ENCODE data around the gene AFTPH. TPM values are rescaled to one million over a fixed set of nuclear protein-coding genes. Genes with fewer than 3 reads are reported as not detected.

The AFTPH gene
- polyA plus RNA-seq, 3 donors from 2014 or later, result 19.3 to 28.3 (median 22.3) TPM

DNA sequence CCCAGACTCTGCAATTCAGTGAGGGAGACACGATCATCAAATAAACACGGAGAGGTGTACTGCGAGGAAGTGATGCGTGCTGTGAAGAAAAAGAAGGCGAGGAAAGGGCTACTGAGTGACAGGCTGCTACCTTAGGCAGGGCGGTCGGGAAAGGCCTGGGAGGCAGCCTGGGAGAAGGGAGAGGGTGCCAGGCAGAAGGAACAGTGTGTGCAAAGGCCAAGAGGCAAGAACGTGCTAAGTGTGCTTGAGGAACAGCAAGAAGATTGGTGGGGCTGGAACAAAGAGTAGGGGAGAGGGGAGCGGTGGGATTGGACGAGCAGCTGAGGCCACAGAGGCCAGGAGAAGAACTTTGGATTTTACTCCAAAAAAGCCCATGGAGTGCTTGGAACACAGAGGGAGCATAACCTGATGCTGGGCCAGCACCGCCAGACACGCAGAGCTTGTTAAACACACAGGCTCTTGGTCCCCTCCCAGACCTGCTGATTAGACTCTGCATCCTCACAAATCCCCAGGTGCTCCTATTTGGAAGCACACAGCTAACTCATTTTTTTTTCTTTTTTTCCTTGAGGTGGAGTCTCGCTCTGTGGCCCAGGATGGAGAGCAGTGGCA, 99.2 kb downstream of the AFTPH start:
- Mint-ChIP-seq H3K36me3 (no peaks in the 10 kb centered on the region), H3K27me3 (ENCODE audit: low read depth in 3 of 3) (peaks cover 0 to 5% (median 2%) of the 10 kb centered on the region in 3 donors), H3K9me3 (no peaks in the 10 kb centered on the region), H3K4me3 (no peak overlapping the region), H3K27ac (peak overlapping the region in 1 of 6 donors; percentile 62), H3K4me1 (no peaks in the 10 kb centered on the region)
- DNase-seq, result no peak

DNA sequence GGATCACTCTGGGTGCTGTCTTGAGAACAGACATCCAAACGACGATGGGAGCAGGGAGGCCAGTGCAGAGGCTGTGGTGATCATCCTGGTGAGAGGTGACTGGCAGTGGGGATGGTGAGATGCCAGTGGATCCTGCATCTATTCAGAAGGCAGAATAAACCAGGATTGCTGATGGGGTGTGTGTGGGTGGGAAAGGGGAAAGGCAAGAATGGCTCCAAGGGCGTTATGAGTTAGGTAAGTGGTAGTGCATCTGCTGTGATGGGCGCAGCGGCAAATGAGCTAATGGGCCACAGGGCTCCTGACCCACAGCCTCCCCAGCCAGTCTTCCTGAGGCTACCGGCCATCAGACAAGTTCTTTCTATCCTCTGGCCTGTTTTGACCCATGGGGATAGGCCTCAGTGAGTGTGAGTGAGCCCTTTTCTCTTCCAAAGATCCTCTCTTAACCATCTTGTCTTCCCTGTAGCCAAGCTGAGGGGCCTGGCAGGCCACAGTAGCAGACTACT, 100.0 kb downstream of the AFTPH start:
- Mint-ChIP-seq H3K9me3 (no peaks in the 10 kb centered on the region), H3K4me3 (no peak overlapping the region), H3K4me1 (no peaks in the 10 kb centered on the region), H3K27me3 (ENCODE audit: low read depth in 3 of 3) (peaks cover 2 to 3% (median 3%) of the 10 kb centered on the region in 3 donors), H3K27ac (no peak overlapping the region), H3K36me3 (no peaks in the 10 kb centered on the region)
- DNase-seq, result no peak

DNA sequence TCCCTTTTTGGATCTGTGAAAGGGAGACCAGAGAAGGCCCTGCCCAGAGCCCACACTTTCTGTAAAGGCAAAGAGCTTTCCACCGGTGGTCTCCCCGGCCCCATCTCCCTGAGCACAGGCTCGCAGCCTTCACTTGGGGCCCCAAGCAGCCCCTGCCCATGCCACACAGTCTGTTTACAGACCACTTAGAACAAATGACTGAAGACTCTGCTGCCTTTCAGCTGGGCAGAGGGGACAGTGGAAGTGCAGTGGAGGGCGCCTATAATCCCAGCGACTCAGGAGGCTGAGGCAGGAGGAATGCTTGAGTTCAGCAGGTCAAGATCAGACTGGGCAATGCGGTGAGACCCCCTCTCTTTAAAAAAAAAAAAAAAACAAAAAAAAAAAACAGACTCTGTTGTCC, 100.7 kb downstream of the AFTPH start:
- no peak for DNase-seq
- peaks cover 2 to 3% (median 3%) of the 10 kb centered on the region in 3 donors for H3K27me3 Mint-ChIP-seq (ENCODE audit: low read depth in 3 of 3)
- H3K27ac Mint-ChIP-seq, result no peak overlapping the region
- H3K4me1 Mint-ChIP-seq, result no peaks in the 10 kb centered on the region
- H3K4me3 Mint-ChIP-seq, result no peak overlapping the region
- no peaks in the 10 kb centered on the region for H3K36me3 Mint-ChIP-seq
- H3K9me3 Mint-ChIP-seq, result no peaks in the 10 kb centered on the region

DNA sequence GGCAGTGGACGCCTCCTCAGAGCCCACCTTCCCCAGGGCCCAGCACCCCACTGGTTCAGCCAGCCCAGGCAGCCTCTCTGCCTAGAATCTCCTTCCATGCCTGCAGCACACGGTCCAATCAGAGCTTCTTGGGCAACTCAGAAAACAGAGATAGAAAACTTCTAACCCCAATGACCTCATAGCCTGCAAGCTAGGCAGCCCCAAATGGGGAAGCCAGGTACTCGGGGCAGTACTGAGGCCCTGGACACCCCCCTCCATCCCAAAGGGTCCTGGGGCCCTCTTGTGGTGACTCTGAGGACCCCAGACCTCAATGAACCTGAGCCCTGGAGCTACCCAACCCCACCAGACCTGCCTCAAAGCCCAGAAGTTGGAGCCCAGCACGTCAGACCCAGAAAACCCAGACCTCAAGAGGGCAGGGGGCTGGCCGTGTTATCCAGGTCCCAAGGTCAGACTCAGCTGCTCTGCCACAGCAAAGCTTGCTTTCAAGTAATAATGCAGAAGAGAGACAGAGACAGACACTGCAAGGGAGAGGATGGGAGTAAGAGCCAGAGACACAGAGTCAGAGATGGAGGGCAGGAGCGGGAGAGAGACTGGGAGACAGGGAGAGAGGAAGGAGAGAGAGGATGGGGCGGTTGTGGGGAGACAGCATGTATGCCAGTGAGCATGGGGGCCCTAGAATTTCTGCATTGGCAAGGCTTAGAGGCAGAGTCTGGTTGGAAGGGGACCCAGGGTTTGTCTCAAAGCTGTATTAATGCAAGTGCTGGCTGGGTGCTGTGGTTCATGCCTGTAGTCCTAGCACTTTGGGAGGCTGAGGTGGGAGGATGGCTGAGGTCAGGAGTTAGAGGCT, 101.4 kb downstream of the AFTPH start:
- Mint-ChIP-seq H3K9me3 (no peaks in the 10 kb centered on the region), H3K4me1 (no peaks in the 10 kb centered on the region), H3K4me3 (no peak overlapping the region), H3K36me3 (no peaks in the 10 kb centered on the region), H3K27me3 (ENCODE audit: low read depth in 3 of 3) (peaks cover 3 to 4% (median 4%) of the 10 kb centered on the region in 3 donors), H3K27ac (peak overlapping the region in 1 of 6 donors; percentile 35)
- no peak for DNase-seq

DNA sequence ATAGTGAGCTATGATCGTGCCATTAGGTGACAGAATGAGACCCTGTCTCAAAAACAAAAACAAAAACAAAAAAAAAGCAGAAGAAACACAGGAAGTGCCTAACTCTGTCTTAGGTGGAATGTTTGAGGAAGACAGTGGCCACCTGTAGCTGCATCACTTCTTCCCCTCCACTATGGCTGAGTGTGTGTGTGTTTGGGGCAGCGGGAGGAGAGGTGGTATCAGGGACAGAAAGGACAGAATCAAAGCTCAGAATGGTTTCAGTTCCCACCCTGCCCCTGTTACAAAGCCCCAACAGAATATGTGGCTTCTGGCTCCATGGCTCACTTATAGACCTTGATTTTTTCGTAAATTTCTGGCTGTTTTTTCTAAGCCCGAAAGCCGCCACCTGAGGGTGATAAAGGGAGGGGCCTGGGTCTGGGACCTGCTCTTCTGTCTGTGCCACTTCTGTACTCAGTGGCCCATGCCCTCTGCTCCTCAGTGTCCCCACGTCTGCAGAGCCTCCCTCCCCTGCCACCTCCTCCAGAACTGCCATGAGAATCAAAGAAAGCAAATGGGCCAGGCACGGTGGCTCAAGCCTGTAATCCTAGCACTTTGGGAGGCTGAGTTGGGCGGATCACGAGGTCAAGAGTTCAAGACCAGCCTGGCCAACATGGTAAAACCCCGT, 102.2 kb downstream of the AFTPH start:
- Mint-ChIP-seq H3K27me3 (ENCODE audit: low read depth in 3 of 3) (peaks cover 5 to 8% (median 6%) of the 10 kb centered on the region in 3 donors), H3K9me3 (no peaks in the 10 kb centered on the region), H3K4me3 (no peak overlapping the region), H3K27ac (peak overlapping the region in 3 of 6 donors; percentile 25 to 50 (median 35)), H3K36me3 (peaks cover 4 to 7% (median 5%) of the 10 kb centered on the region in 3 donors), H3K4me1 (no peaks in the 10 kb centered on the region)
- no peak for DNase-seq

DNA sequence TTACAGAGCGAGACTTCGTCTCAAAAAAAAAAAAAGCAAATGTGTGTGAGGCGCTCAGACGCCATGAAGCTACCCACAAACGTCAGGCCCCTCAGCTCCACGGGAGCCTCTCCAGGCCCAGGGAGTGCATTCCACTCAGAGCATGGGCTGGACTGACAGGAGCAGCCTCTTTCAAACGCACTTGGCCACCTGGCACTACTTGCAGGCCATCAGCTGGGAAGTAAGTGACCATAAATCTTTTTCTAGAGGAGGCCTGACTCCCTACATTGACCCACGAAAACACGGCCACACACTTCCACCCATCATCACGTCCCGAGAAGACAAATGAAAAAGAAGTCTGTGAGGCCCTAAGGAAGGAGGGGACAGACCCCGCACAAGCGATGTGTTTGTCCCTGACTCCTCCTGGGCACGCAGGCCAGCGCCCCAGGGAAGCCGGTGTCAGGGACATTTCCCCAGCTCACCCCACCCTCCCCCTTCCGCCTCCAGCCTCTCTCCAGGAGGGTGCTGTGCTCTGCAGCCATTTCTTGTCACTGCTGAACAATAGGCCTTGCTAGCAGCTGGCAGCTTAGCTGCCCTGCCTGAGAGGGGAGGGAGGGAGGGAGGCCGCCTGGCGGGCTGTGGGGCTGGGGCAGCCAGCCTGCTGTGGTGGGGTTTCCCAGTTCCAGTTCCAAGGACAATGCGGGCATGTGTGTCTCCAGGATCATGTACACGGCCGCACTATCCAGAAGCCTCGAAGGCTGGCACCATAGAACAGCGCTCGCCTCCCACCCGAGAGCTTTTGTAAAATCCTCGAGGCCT, 103.0 kb downstream of the AFTPH start:
- Mint-ChIP-seq H3K27ac (no peak overlapping the region), H3K27me3 (ENCODE audit: low read depth in 3 of 3) (peaks cover 4 to 8% (median 5%) of the 10 kb centered on the region in 3 donors), H3K4me3 (no peak overlapping the region), H3K4me1 (no peaks in the 10 kb centered on the region), H3K9me3 (no peaks in the 10 kb centered on the region), H3K36me3 (peaks cover 4 to 11% (median 5%) of the 10 kb centered on the region in 3 donors)
- no peak for DNase-seq

DNA sequence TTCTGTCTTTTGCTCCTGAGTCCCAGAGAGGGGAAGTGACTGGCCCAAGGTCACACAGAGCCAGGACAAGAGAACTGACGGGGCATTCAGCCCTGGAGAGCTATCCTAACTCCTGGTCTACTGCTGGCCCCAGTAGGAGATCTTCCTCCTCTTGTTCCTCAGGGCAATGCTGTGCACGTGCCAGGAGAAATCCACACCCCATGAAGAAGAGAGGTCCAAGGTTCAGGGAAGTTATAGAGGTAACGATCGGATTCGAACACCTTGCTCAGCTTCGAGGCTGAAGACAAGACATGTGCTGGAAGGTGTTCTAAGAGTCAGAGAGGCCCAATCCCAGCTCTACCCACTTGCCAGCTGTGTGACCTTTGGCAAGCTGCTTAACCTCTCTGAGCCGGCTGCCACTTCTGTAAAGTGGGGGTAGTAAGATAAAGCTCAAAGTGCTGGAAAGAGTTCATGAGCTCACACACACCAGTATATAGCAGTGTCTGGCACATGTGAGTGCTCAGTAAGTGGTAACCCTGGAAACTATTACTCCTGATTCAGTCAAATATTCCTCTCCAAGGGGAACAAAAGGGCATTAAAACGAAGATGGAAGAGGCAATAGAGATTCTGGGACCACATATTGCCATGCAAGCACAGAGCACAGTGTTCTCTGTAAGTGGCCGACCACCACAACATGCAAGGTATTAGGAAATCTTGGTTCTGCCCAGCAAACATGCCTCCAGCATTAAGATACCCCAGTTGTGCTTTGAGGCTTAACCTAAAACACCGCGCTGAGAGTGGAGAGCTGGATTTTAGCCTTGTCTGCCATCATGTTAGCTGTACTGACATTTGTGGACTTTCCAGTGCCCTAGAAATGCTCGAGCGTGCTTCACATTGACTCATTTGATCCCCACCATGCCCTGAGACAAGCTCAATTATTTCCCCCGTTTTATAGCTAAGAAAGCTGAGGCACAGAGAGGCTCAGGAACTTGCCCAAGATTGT, 104.0 kb downstream of the AFTPH start:
- Mint-ChIP-seq H3K27ac (no peak overlapping the region), H3K9me3 (no peaks in the 10 kb centered on the region), H3K36me3 (peaks cover 4 to 17% (median 10%) of the 10 kb centered on the region in 3 donors), H3K4me1 (no peaks in the 10 kb centered on the region), H3K27me3 (ENCODE audit: low read depth in 3 of 3) (peaks cover 4 to 9% (median 5%) of the 10 kb centered on the region in 3 donors), H3K4me3 (no peak overlapping the region)
- no peak for DNase-seq

DNA sequence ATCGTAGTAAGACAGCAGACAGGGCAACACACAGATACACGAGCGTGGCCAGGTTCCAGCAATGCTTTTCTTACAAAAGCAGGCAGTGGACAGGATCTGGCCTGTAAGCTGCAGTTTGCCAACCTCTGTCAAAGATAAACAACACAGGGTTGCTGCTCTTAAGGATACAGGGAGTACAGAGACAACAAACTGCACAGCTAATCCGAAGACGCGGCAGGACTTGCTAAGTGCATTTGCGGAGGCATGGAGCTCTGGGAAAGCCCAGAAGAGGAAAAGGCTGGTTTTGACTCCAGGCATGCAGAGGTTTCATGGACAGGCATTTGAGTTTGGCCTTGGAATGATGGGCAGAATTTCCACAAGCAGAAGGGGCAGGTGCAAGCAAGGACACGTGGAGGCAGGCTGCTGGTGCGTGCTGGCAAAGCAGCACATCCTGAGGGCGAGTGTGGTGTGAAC, 105.2 kb downstream of the AFTPH start:
- peaks cover 6 to 27% (median 18%) of the 10 kb centered on the region in 3 donors for H3K36me3 Mint-ChIP-seq
- no peaks in the 10 kb centered on the region for H3K9me3 Mint-ChIP-seq
- DNase-seq, result no peak
- no peak overlapping the region for H3K4me3 Mint-ChIP-seq
- H3K27me3 Mint-ChIP-seq (ENCODE audit: low read depth in 3 of 3), result peaks cover 4 to 9% (median 5%) of the 10 kb centered on the region in 3 donors
- H3K27ac Mint-ChIP-seq, result peak overlapping the region in 1 of 6 donors; percentile 49
- H3K4me1 Mint-ChIP-seq, result peaks cover 0 to 1% of the 10 kb centered on the region in 2 donors

DNA sequence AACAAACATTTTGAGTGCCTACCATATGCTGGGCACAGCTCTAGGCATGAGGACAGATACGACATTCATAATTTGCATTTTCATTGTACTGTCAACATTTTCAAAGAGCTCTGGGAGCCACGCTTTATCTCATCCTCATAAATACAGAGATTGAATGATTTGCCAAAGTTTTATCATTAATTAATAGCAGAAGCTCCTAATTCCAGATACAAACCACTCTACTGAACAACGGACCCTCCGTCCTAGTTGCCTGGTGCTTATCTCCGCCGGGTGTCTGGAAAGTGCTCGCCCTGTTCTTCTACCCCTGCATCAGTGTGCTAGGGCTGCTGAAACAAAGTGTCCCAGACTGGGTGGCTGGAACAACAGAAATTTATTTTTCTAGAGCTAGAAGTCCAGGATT, 105.7 kb downstream of the AFTPH start:
- Mint-ChIP-seq H3K9me3 (no peaks in the 10 kb centered on the region), H3K4me1 (peaks cover 0 to 2% of the 10 kb centered on the region in 2 donors), H3K4me3 (no peak overlapping the region), H3K27me3 (ENCODE audit: low read depth in 3 of 3) (peaks cover 4 to 9% (median 5%) of the 10 kb centered on the region in 3 donors), H3K36me3 (peaks cover 7 to 27% (median 20%) of the 10 kb centered on the region in 3 donors), H3K27ac (no peak overlapping the region)
- no peak for DNase-seq

DNA sequence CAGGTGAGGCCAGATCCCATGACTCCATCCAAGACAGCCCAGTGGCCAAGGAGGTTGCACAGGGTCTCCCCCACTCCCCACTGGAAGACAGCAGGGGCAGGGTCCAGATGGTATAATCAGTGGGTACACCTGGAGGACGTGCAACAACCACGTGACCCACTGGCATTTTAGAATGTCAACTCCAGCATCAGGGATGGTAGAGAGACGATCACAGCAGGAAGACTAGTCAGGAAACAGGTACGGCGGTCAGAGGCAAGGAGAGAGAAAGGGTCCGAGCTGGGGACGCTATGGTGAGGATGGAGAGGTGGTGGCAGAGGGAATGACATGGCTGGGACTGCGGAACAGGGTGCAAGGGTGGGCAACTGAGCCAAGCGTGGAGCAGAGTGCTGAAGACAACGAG, 106.6 kb downstream of the AFTPH start:
- Mint-ChIP-seq H3K27me3 (ENCODE audit: low read depth in 3 of 3) (peaks cover 4 to 9% (median 5%) of the 10 kb centered on the region in 3 donors), H3K4me1 (peaks cover 6 to 8% of the 10 kb centered on the region in 2 donors), H3K36me3 (peaks cover 10 to 31% (median 23%) of the 10 kb centered on the region in 3 donors), H3K9me3 (no peaks in the 10 kb centered on the region), H3K27ac (peak overlapping the region in 2 of 6 donors; percentile 6 to 31), H3K4me3 (no peak overlapping the region)
- DNase-seq, result no peak

DNA sequence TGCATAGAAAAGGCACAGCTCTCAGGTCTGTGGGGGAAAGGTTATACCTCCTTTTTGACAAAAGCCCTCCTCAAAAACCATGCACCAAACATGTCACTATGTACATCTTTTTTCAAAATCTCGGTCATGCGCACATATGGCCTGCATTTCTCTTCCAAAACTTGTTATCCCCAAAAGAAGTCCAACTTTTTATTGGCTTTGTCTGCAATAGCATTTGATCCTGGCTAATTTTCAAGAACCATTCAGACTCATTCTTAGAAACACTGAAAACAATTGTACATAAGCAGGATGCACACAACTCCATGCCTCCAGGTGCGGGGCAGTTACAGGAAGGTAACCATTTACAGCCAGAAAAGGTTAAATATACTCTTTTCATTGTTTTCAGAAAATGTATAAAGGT, 107.6 kb downstream of the AFTPH start:
- H3K36me3 Mint-ChIP-seq, result peaks cover 15 to 33% (median 29%) of the 10 kb centered on the region in 3 donors
- H3K27me3 Mint-ChIP-seq (ENCODE audit: low read depth in 3 of 3), result peaks cover 5 to 9% (median 5%) of the 10 kb centered on the region in 3 donors
- no peaks in the 10 kb centered on the region for H3K9me3 Mint-ChIP-seq
- peak overlapping the region in 1 of 6 donors; percentile 30 for H3K27ac Mint-ChIP-seq
- DNase-seq, result no peak
- H3K4me1 Mint-ChIP-seq, result peaks cover 16 to 18% of the 10 kb centered on the region in 2 donors
- H3K4me3 Mint-ChIP-seq, result no peak overlapping the region
